MM.1S (cell line): Measurements from ENCODE around the gene TLR9.

Experiments used
- DNase-seq: peaks from one replicate; pipeline ENCODE4 v3.0.0-alpha.2; 2015
- H2AFZ ChIP-seq: fragments of 300-600 bp; sonication (generic); 2 replicates; pipeline ENCODE4 v1.6.0; 2016; ENCODE audit warnings: antibody characterized with exemption, low read length
- H3F3A ChIP-seq: fragments of 300-600 bp; sonication (generic); 2 replicates; pipeline ENCODE4 v1.6.1; 2016; ENCODE audit warnings: mild to moderate bottlenecking, antibody characterized with exemption, low read length, moderate library complexity, mixed read lengths; ENCODE audit not compliant: insufficient read depth
- H3K27ac ChIP-seq: fragments of 300-600 bp; sonication (generic); 2 replicates; pipeline ENCODE4 v1.5.1; 2016; ENCODE audit warnings: mild to moderate bottlenecking, low read length
- H3K27me3 ChIP-seq: fragments of 300-600 bp; sonication (generic); replicated peaks from 2 replicates; pipeline ENCODE4 v1.6.0; 2016; ENCODE audit warnings: low read length; ENCODE audit not compliant: insufficient read depth
- H3K36me3 ChIP-seq: fragments of 300-600 bp; sonication (generic); replicated peaks from 2 replicates; pipeline ENCODE4 v1.6.1; 2016; ENCODE audit warnings: mild to moderate bottlenecking, low read length, mixed read lengths; ENCODE audit not compliant: insufficient read depth
- H3K4me1 ChIP-seq: fragments of 300-600 bp; sonication (generic); 2 replicates; pipeline ENCODE4 v1.6.1; 2016; ENCODE audit warnings: low read length, mixed read lengths
- H3K4me2 ChIP-seq: fragments of 300-600 bp; sonication (generic); 2 replicates; pipeline ENCODE4 v1.6.0; 2016; ENCODE audit warnings: low read depth, low read length
- H3K4me3 ChIP-seq: fragments of 300-600 bp; sonication (generic); 2 replicates; pipeline ENCODE4 v1.5.1; 2016; ENCODE audit warnings: low read length, mixed read lengths
- H3K79me2 ChIP-seq: fragments of 300-600 bp; sonication (generic); 2 replicates; pipeline ENCODE4 v1.6.1; 2016; ENCODE audit warnings: mixed run types, low read length, mixed read lengths
- H3K9ac ChIP-seq: fragments of 300-600 bp; sonication (generic); 2 replicates; pipeline ENCODE4 v1.6.1; 2016; ENCODE audit warnings: low read length, mixed read lengths
- H3K9me2 ChIP-seq: fragments of 300-600 bp; sonication (generic); replicated peaks from 2 replicates; pipeline ENCODE4 v1.6.1; 2016; ENCODE audit warnings: mild to moderate bottlenecking, low read length, mixed read lengths; ENCODE audit not compliant: insufficient read depth
- H3K9me3 ChIP-seq: fragments of 300-600 bp; sonication (generic); replicated peaks from 2 replicates; pipeline ENCODE4 v1.6.1; 2016; ENCODE audit warnings: mild to moderate bottlenecking, low read length, mixed read lengths; ENCODE audit not compliant: insufficient read depth
- H4K20me1 ChIP-seq: fragments of 300-600 bp; sonication (generic); 2 replicates; pipeline ENCODE4 v1.6.1; 2016; ENCODE audit warnings: mild to moderate bottlenecking, low read length, moderate library complexity, mixed read lengths; ENCODE audit not compliant: insufficient read depth
- CTCF ChIP-seq: fragments of 300-600 bp; sonication (generic); IDR thresholded peaks from 2 replicates; pipeline ENCODE4 v1.5.1; 2016; ENCODE audit warnings: antibody characterized with exemption, low read length, mixed read lengths
- EZH2 ChIP-seq: fragments of 300-600 bp; sonication (generic); optimal IDR thresholded peaks from 2 replicates; pipeline ENCODE3; 2017; ENCODE audit warnings: low read depth, mild to moderate bottlenecking, antibody characterized with exemption, low read length, mixed read lengths
- EZH2phosphoT487 ChIP-seq: fragments of 300-600 bp; sonication (generic); IDR thresholded peaks from 2 replicates; pipeline ENCODE4 v1.6.1; 2018; ENCODE audit warnings: antibody characterized with exemption, low read length

The TLR9 gene

GRCh38 chr3:52198643-52199608 is 26.5 kb downstream of the TLR9 start:
- Histone ChIP-seq H3K27ac (no peak overlapping the region), H3K4me3 (peak overlapping the region; percentile 82), H3K27me3 (no peaks in the 10 kb centered on the region), H3K9ac (peak overlapping the region; percentile 73), H3K9me2 (no peaks in the 10 kb centered on the region), H3K9me3 (no peaks in the 10 kb centered on the region), H2AFZ (peak overlapping the region; percentile 91), H3K36me3 (no peaks in the 10 kb centered on the region; the same call in none of the 2 replicates), H3K4me2 (peak overlapping the region; percentile 76), H3F3A (no peaks in the 10 kb centered on the region), H3K4me1 (peaks cover 11% of the 10 kb centered on the region), H3K79me2 (peaks cover 16% of the 10 kb centered on the region), H4K20me1 (no peaks in the 10 kb centered on the region)
- TF ChIP-seq EZH2 = no peak
- no peak for TF ChIP-seq EZH2phosphoT487
- no peak for TF ChIP-seq CTCF
- no peak for DNase-seq

GRCh38 chr3:52197842-52198625 is 27.4 kb downstream of the TLR9 start, which contains the start of gene ALAS1:
TSS of gene ALAS1 (plus strand) at chr3:52198160. CDS start at chr3:52199242, 1,082 bp downstream.
- Histone ChIP-seq H3K4me2 (peak within 1 kb of the TSS; percentile 76), H3K9ac (peak within 1 kb of the TSS; percentile 73), H3K27me3 (no peaks in the 10 kb centered on the region), H3K27ac (no peak within 1 kb of the TSS), H4K20me1 (no peaks in the 10 kb centered on the region), H3K9me3 (no peaks in the 10 kb centered on the region), H3K36me3 (no peaks in the 10 kb centered on the region; the same call in 1 of the 2 replicates), H3F3A (no peaks in the 10 kb centered on the region), H3K79me2 (peaks cover 16% of the 10 kb centered on the region), H3K4me3 (peak within 1 kb of the TSS; percentile 82), H3K9me2 (no peaks in the 10 kb centered on the region), H2AFZ (peak within 1 kb of the TSS; percentile 91), H3K4me1 (peaks cover 11% of the 10 kb centered on the region)
- peak; percentile 95 for DNase-seq
- TF ChIP-seq EZH2 (no peak), EZH2phosphoT487 (no peak), CTCF (no peak)

- Histone ChIP-seq H3K4me2 (peak overlapping the region; percentile 76), H3K27me3 (no peaks in the 10 kb centered on the region), H3K79me2 (peaks cover 16% of the 10 kb centered on the region), H3K4me1 (peaks cover 11% of the 10 kb centered on the region), H4K20me1 (no peaks in the 10 kb centered on the region), H3K9ac (peak overlapping the region; percentile 29; the same call in 1 of the 2 replicates), H3K36me3 (no peaks in the 10 kb centered on the region; the same call in 1 of the 2 replicates), H3K4me3 (peak overlapping the region; percentile 82), H3K9me3 (no peaks in the 10 kb centered on the region), H3K9me2 (no peaks in the 10 kb centered on the region), H3K27ac (no peak overlapping the region), H3F3A (no peaks in the 10 kb centered on the region), H2AFZ (peak overlapping the region; percentile 91)
- DNase-seq = no peak
- TF ChIP-seq CTCF (no peak), EZH2 (no peak), EZH2phosphoT487 (no peak)
Measured at GRCh38 chr3:52197499-52197841, 28.0 kb downstream of the TLR9 start.
